HG03558 (cell line): ENCODE results near the gene S100A14.

Source experiments
- ATAC-seq: cut with Tn5 transposase; IDR thresholded peaks from one replicate; pipeline ENCODE4 v1.9.1; 2021; ENCODE audit warnings: moderate number of reproducible peaks; ENCODE audit not compliant: unreplicated experiment; ENCODE audit errors: extremely low read depth

Gene S100A14

GRCh38 chr1:153568367-153569099 lies 47.6 kb downstream of the S100A14 start:
- ATAC-seq: no peak

DNA sequence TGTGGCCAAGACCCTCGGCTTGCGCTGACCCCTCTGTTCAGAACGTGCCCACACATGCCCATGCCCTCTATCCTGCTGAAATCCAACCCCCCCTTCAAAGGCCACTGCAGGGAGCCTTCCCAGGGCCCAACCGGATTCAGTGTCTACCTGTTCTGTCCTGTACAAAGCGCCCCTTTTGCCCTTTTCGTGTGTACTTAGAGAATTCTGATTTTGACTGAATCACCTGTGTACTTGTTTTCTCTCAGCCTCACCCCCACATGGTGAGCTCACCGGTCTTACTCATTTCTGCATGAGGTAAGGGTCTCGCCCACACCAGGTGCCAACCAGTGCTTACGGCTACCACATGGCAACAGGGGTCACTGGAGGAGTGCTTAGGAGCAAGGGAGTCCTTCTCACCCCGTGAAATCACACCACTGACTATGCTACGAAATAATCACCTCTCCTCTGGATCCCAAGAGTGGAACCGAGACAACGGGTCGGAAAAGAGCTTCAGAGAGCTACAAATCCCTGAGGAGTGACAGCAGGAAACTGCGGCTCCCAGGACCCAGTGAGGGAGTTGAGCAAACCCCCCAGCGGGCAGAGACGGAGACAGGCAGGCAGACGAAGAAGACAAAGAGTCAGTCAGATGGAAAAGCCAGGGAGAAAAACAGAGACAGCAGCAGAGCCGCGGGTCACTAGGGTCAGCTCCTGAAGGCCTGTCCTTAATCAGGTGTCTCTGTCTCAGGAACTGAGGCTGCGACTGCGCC lies 48.3 kb downstream of the S100A14 start:
- ATAC-seq: no peak

DNA sequence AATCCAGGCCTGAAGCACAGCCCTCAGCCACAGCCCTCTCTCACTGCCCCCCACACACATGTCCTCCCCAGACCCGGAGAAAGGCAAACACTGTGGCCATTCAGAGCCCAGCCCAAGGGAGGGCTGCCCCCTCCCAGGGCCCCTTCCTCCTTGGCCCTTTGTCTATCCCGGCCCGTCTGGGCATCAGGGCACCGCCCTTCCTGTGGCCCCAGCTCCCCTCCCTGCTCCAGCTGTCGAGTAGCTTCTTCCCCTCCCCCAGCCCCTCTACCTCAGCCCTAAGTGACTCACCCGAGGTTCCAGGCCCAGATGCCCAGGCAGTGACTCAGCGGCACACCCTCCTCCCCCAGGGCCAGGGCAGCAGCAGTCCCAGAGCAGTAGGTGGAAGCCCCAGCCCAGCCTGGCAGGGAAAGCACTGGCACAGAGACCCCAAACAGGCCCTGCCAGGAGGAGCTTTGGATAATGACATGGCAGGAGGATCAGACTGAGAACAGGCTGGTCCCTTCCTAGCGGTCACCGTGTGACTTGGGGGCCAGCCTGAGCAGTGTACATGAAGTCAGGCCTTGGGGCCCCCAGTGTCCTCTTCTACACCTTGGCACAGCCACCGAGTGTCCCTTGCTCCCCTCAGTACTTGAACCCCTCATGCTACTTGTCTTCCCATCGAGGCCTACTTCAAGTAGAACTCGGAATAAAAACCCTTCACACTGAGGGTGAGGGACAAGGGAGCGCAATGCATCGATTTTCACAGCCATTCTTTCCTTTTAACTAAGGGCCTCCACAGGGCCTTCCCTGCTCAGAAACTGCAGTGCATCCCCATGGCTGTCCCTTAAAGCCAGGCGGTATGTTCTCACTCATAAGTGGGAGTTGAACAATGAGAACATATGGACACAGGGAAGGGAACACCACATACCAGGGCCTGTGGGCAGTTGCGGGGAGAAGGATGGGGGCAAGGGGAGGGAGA lies 49.4 kb downstream of the S100A14 start:
- ATAC-seq: no peak

DNA sequence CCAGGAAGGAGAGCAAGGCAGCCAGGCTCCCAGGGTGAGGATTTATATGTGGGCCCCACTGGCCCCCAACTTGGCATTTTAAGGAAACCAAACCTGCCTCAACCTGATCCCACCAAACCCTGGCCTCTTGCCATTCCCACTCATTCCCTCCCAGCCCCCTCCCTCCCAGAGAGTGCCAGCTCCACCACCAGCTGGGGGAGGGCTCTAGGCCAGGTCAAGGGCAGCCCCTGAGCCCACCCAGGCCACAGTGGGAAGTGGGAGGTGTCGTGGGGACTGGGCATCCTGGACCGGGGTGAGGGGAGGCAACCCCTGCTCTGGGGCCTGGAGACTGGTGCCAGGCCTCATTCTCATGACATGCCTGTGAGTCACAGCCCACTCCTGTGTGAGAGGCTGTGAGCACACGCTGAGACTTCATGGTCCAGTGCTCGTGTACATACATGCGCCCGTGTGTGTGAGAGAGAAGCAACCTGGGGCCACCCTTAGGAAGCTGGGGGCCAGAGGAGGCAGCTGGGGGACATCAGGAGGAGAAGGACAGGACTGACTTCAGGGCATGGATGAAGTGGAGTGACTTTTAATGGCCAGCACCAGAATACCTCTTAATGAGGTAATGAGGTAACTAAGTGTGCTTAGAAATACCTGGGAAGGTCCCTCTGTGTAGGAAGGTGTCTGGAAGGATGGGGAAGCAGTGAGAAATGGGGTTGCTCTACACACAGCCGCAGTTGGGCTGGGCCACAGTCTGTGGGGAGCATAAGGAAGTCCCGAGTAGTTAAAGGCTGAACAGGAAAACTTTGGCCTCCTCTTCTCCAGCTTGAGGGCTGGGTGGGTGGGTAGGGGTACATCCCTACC lies 50.4 kb downstream of the S100A14 start, which contains the start of gene S100A2:
TSS of gene S100A2 (minus strand) at position 316 of the 846 bp plus-strand sequence. CDS start 1,967 bp downstream, outside the sequence.
- peak; percentile 45 for ATAC-seq
